Measurements from ENCODE around the gene CCDC60.

DNA sequence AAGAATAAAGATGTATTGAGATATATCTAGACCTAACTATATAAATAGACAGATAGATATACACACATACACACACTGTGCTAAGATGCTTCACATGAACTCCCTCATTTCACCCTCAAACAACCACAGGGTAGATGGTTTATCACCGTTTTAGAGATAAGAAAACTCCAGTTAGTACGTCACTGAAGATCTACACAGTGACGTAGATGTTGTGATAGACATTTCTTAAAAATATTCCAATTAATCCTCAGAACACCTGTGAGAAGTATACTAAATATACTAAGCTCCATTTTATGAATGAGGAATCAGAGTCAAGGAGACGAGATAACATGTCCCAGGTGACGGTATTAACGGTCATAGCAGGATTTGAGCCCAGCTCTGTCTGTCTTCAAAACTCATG is 31.5 kb downstream of the CCDC60 start:
- TF ChIP-seq SNAI2 (CRISPR knock-in tag; IDR thresholded peaks at IDR 0.05) (no peak), TCF4 (CRISPR knock-in tag; IDR thresholded peaks at IDR 0.05; ENCODE audit: borderline replicate concordance) (no peak)

Data from SK-N-SH treated with all-trans-retinoic acid at 6 μM for 48 hours (cell line).